H1 (cell line): ENCODE results near the gene CAMTA1. TPM values are rescaled to one million over a fixed set of nuclear protein-coding genes. Genes with fewer than 3 reads are reported as not detected.

Experiments used
- CTCF ChIA-PET: fragments of 300-600 bp; sonication (Branson Sonifier 250); formaldehyde crosslinking; loops from one replicate; lab custom pipeline; 2021; ENCODE audit not compliant: partially characterized antibody; lab: Charles Lee
- POLR2A ChIA-PET: fragments of 300-600 bp; sonication (Branson Sonifier 250); formaldehyde crosslinking; loops from one replicate; lab custom pipeline; 2021; ENCODE audit warnings: inconsistent platforms; ENCODE audit not compliant: partially characterized antibody; lab: Charles Lee
- DNase-seq, 2 experiments: peaks; one replicate each; pipeline versions ENCODE4 v3.0.0 to v3.0.0-alpha.2; 2010 to 2022; ENCODE audit warnings: low spot score in 2 of 2, low read depth in 1 of 2, mixed read lengths in 1 of 2
- FAIRE-seq: peaks from 2 replicates; lab custom pipeline; 2011; peaks lifted over from hg19 to GRCh38; lab: Jason Lieb, UNC
- H2AFZ ChIP-seq: 2 replicates; pipeline ENCODE4 v1.8.1; 2012; ENCODE audit warnings: low read length, inconsistent platforms
- H2AK5ac ChIP-seq: 2 replicates; pipeline ENCODE4 v1.6.1; 2013; ENCODE audit warnings: low read depth, low read length
- H2BK120ac ChIP-seq: replicated peaks from 2 replicates; pipeline ENCODE3; 2013; ENCODE audit warnings: low read depth, low read length, inconsistent platforms
- H2BK12ac ChIP-seq: 2 replicates; pipeline ENCODE4 v1.6.1; 2013; ENCODE audit warnings: low read depth, low read length
- H2BK15ac ChIP-seq: 2 replicates; pipeline ENCODE4 v1.6.1; 2013; ENCODE audit warnings: low read length
- H2BK20ac ChIP-seq: 2 replicates; pipeline ENCODE4 v1.6.1; 2013; ENCODE audit warnings: low read length
- H2BK5ac ChIP-seq: 2 replicates; pipeline ENCODE4 v1.6.1; 2013; ENCODE audit warnings: low read depth, low read length
- H3K14ac ChIP-seq: 2 replicates; pipeline ENCODE4 v1.6.1; 2013; ENCODE audit warnings: inconsistent platforms; ENCODE audit not compliant: insufficient read length
- H3K18ac ChIP-seq: 2 replicates; pipeline ENCODE4 v1.6.1; 2013; ENCODE audit warnings: low read length; ENCODE audit errors: extremely low read depth
- H3K23ac ChIP-seq: 2 replicates; pipeline ENCODE4 v1.6.1; 2013; ENCODE audit warnings: inconsistent platforms; ENCODE audit not compliant: insufficient read length
- H3K23me2 ChIP-seq: 2 replicates; pipeline ENCODE4 v1.6.1; 2013; ENCODE audit warnings: low read depth, low read length
- H3K27ac ChIP-seq: 2 replicates; pipeline ENCODE4 v1.6.1; 2011; ENCODE audit warnings: low read depth, low read length, inconsistent platforms
- H3K27me3 ChIP-seq, 4 experiments: replicated peaks in 1 of 4; 1 replicate in 1 of 4; 2 replicates in 3 of 4; pipeline versions ENCODE4 v1.6.1 to v1.8.1; 2011 to 2013; ENCODE audit warnings: low read length in 3 of 4, mild to moderate bottlenecking in 3 of 4, inconsistent platforms in 2 of 4, mixed read lengths in 2 of 4, moderate library complexity in 1 of 4; ENCODE audit not compliant: control insufficient read depth in 3 of 4, insufficient read depth in 3 of 4; ENCODE audit errors: extremely low read depth in 1 of 4
- H3K36me3 ChIP-seq, 4 experiments: 2 replicates each; pipeline versions ENCODE4 v1.6.1 to v1.8.1; 2011 to 2013; ENCODE audit warnings: mild to moderate bottlenecking in 4 of 4, low read length in 3 of 4, moderate library complexity in 2 of 4, control low read depth in 1 of 4, inconsistent platforms in 1 of 4; ENCODE audit not compliant: insufficient read depth in 4 of 4, control insufficient read depth in 2 of 4
- H3K4ac ChIP-seq: replicated peaks from 2 replicates; pipeline ENCODE3; 2013; ENCODE audit warnings: low read length, low read depth, mixed read lengths, inconsistent platforms; ENCODE audit not compliant: insufficient read length
- H3K4me1 ChIP-seq, 4 experiments: replicated peaks in 1 of 4; 1 replicate in 1 of 4; 2 replicates in 3 of 4; pipeline versions ENCODE4 v1.6.1 to v1.8.1; 2011 to 2013; ENCODE audit warnings: low read length in 3 of 4, inconsistent platforms in 2 of 4, mixed read lengths in 1 of 4; ENCODE audit not compliant: insufficient read depth in 4 of 4, control insufficient read depth in 3 of 4
- H3K4me2 ChIP-seq, 2 experiments: 2 replicates each; pipeline versions ENCODE4 v1.6.1 to v1.8.1; 2011 to 2013; ENCODE audit warnings: low read depth in 2 of 2, low read length in 2 of 2, control low read depth in 1 of 2, inconsistent platforms in 1 of 2, mild to moderate bottlenecking in 1 of 2; ENCODE audit not compliant: insufficient read depth in 1 of 2
- H3K4me3 ChIP-seq, 4 experiments: fragments of 200-600, 300-600 bp in 1 of 4; sonication (generic), shearing (Covaris generic), sonication (Bioruptor Twin) in 1 of 4; 2 replicates each; pipeline versions ENCODE4 v1.5.1 to v1.8.1; 2011 to 2016; ENCODE audit warnings: low read length in 4 of 4, low read depth in 3 of 4, control low read depth in 2 of 4, inconsistent platforms in 2 of 4, mild to moderate bottlenecking in 2 of 4, mixed read lengths in 1 of 4, moderate library complexity in 1 of 4; ENCODE audit not compliant: insufficient read depth in 2 of 4; ENCODE audit errors: extremely low read depth in 1 of 4
- H3K56ac ChIP-seq: replicated peaks from 2 replicates; pipeline ENCODE3; 2013; ENCODE audit warnings: low read depth, mild to moderate bottlenecking, mixed read lengths, low read length, inconsistent platforms; ENCODE audit not compliant: insufficient read length
- H3K79me1 ChIP-seq: 2 replicates; pipeline ENCODE4 v1.6.1; 2013; ENCODE audit warnings: low read depth, low read length, control low read depth
- H3K79me2 ChIP-seq, 2 experiments: 2 replicates each; pipeline versions ENCODE4 v1.6.1 to v1.8.1; 2012 to 2013; ENCODE audit warnings: low read length in 2 of 2, mild to moderate bottlenecking in 2 of 2, inconsistent platforms in 1 of 2; ENCODE audit not compliant: insufficient read depth in 2 of 2, control insufficient read depth in 1 of 2
- H3K9ac ChIP-seq, 4 experiments: replicated peaks in 1 of 4; 1 replicate in 1 of 4; 2 replicates in 3 of 4; pipeline versions ENCODE4 v1.6.1 to v1.8.1; 2011 to 2013; ENCODE audit warnings: low read depth in 3 of 4, low read length in 3 of 4, control low read depth in 2 of 4, mild to moderate bottlenecking in 2 of 4, moderate library complexity in 2 of 4, inconsistent platforms in 1 of 4; ENCODE audit errors: extremely low read depth in 1 of 4
- H3K9me3 ChIP-seq, 2 experiments: 2 replicates each; pipeline versions ENCODE4 v1.6.1 to v1.8.1; 2012 to 2013; ENCODE audit warnings: mild to moderate bottlenecking in 2 of 2, moderate library complexity in 2 of 2, control low read depth in 1 of 2, inconsistent platforms in 1 of 2, low read depth in 1 of 2, low read length in 1 of 2, mixed read lengths in 1 of 2; ENCODE audit not compliant: insufficient read depth in 2 of 2
- H4K20me1 ChIP-seq, 2 experiments: replicated peaks in 1 of 2; 2 replicates each; pipeline versions ENCODE3 to v1.8.1; 2011 to 2013; ENCODE audit warnings: inconsistent platforms in 2 of 2, low read length in 2 of 2, mild to moderate bottlenecking in 1 of 2; ENCODE audit not compliant: insufficient read depth in 2 of 2, control insufficient read depth in 1 of 2
- H4K5ac ChIP-seq: 2 replicates; pipeline ENCODE4 v1.6.1; 2013; ENCODE audit warnings: low read length, low read depth, mixed read lengths, inconsistent platforms; ENCODE audit not compliant: insufficient read length
- H4K8ac ChIP-seq: 2 replicates; pipeline ENCODE4 v1.8.0; 2013; ENCODE audit warnings: mild to moderate bottlenecking, moderate library complexity, low read length, inconsistent platforms; ENCODE audit not compliant: insufficient read depth; ENCODE audit errors: extremely low read depth
- H4K91ac ChIP-seq: replicated peaks from 2 replicates; pipeline ENCODE3; 2013; ENCODE audit warnings: low read length, mixed read lengths, inconsistent platforms; ENCODE audit not compliant: insufficient read length
- BACH1 ChIP-seq: IDR thresholded peaks from 2 replicates; pipeline ENCODE4 v1.6.1; 2012; ENCODE audit warnings: low read length, improper control_type of control experiment
- CTCF ChIP-seq, 3 experiments: IDR thresholded peaks; 1 replicate in 2 of 3; 2 replicates in 1 of 3; pipeline versions ENCODE4 v1.5.1 to v1.6.1; 2011; ENCODE audit warnings: low read length in 3 of 3, mild to moderate bottlenecking in 3 of 3, inconsistent platforms in 2 of 3, low read depth in 1 of 3, moderate library complexity in 1 of 3; ENCODE audit not compliant: insufficient read depth in 1 of 3; ENCODE audit errors: control extremely low read depth in 1 of 3
- KDM4A ChIP-seq: IDR thresholded peaks from one replicate; pipeline ENCODE4 v1.7.1; 2012; ENCODE audit warnings: low read depth, mild to moderate bottlenecking, moderate library complexity, low read length, inconsistent platforms; ENCODE audit not compliant: severe bottlenecking
- RNF2 ChIP-seq: fragments of 200-900, 300-1000 bp; sonication (generic); IDR thresholded peaks from 2 replicates; pipeline ENCODE4 v1.7.1; 2016; ENCODE audit warnings: borderline replicate concordance, low read depth, mild to moderate bottlenecking, antibody characterized with exemption, low read length; ENCODE audit not compliant: poor library complexity, severe bottlenecking; ENCODE audit errors: missing control alignments
- WGBS, 2 experiments: shearing (Covaris generic) in 1 of 2; methylation state at CpG; one replicate each; pipeline versions ENCODE4 v1.1.6 to v1.1.7; 2013 to 2015; ENCODE audit warnings: low lambda C conversion rate in 2 of 2, mixed read lengths in 2 of 2, inconsistent platforms in 1 of 2, low coverage in 1 of 2, missing lambda C conversion rate in 1 of 2; ENCODE audit not compliant: insufficient replicate concordance in 2 of 2, insufficient coverage in 1 of 2, insufficient read length in 1 of 2; ENCODE audit errors: extremely low coverage in 1 of 2, missing lambda C conversion rate in 1 of 2; 5-methylcytosine and 5-hydroxymethylcytosine counted together
- polyA plus RNA-seq, 7 experiments: library from polyadenylated mRNA; depleted of rRNA in 3 of 7; stranded (reverse) in 5 of 7; unstranded in 2 of 7; fragments of >200 nt in 5 of 7; fragments of 200-250 nt in 2 of 7; gene quantifications; 1 replicate in 5 of 7; 2 replicates in 1 of 7; 4 replicates in 1 of 7; pipeline versions ENCODE4 v1.2.1 to v1.2.3, GENCODE V29; 2011 to 2013; ENCODE audit warnings: missing spikeins in 2 of 7, mixed read lengths in 2 of 7
- total RNA-seq: library from RNA; stranded (reverse); fragmentation: NEBNext Ultra II Directional; extraction: Animal tissue kit (Norgen Biotek cat#: 25700); gene quantifications from 2 replicates; pipeline ENCODE4 v1.2.1, GENCODE V29; 2021
- TF ChIP-seq, protein P1 (sequence below): IDR thresholded peaks from 2 replicates; pipeline ENCODE4 v1.6.1; 2012; ENCODE audit warnings: inconsistent platforms

CAMTA1 gene
- total and polyA plus RNA-seq, 2 of the 8 experiments (the other 6 are each of a cell fraction or from before 2014, with no cell fraction given): 65.0 to 119 TPM

GRCh38 chr1:6885426-6885825, 100.2 kb downstream of the CAMTA1 start:
- ChIA-PET CTCF (interaction anchor here (1.1 to 3.1 kb wide), 3 partner anchors 9 to 14 kb away, joined by 4 to 10 read pairs (median 5); no protein-coding TSS in a partner anchor), POLR2A (interaction anchor here (1.0 to 1.3 kb wide), 3 partner anchors 10 to 14 kb away, joined by 3 read pairs; no protein-coding TSS in a partner anchor)
- no peak overlapping the region for H2BK5ac ChIP-seq
- no peak overlapping the region for H3K9ac ChIP-seq
- no peak overlapping the region for H3K27ac ChIP-seq
- no peak overlapping the region for H4K5ac ChIP-seq
- no peak overlapping the region for H3K4me3 ChIP-seq
- peaks cover 11% of the 10 kb centered on the region; the same call in 1 of the 2 replicates for H3K79me1 ChIP-seq
- H4K20me1 ChIP-seq: peaks cover 2 to 10% of the 10 kb centered on the region in 2 experiments
- no peaks in the 10 kb centered on the region for H3K79me2 ChIP-seq
- H2AFZ ChIP-seq: no peak overlapping the region
- H3K4me1 ChIP-seq: no peaks in the 10 kb centered on the region
- H3K4ac ChIP-seq: no peak overlapping the region
- H2BK20ac ChIP-seq: no peak overlapping the region
- no peak overlapping the region for H3K14ac ChIP-seq
- DNase-seq (no peak), FAIRE-seq (no peak)
- no peak overlapping the region for H2BK120ac ChIP-seq
- no peaks in the 10 kb centered on the region for H3K23me2 ChIP-seq
- no peak overlapping the region for H4K91ac ChIP-seq
- H3K56ac ChIP-seq: no peak overlapping the region
- no peak overlapping the region for H3K23ac ChIP-seq
- H4K8ac ChIP-seq: no peak overlapping the region; the same call in 1 of the 2 replicates
- H3K36me3 ChIP-seq: no peaks in the 10 kb centered on the region
- TF ChIP-seq, protein P1, sequence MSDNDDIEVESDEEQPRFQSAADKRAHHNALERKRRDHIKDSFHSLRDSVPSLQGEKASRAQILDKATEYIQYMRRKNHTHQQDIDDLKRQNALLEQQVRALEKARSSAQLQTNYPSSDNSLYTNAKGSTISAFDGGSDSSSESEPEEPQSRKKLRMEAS: no peak
- TF ChIP-seq KDM4A (no peak), RNF2 (no peak), CTCF (IDR thresholded peaks at IDR 0.05; ENCODE audit: control extremely low read depth in 1 of 3, insufficient read depth in 1 of 3, low read depth in 1 of 3, low read length in 3 of 3) (no peak), BACH1 (no peak)
- H2AK5ac ChIP-seq: no peak overlapping the region
- H3K9me3 ChIP-seq: no peaks in the 10 kb centered on the region
- no peak overlapping the region for H3K4me2 ChIP-seq
- H3K27me3 ChIP-seq: no peaks in the 10 kb centered on the region
- H3K18ac ChIP-seq: no peak overlapping the region
- H2BK15ac ChIP-seq: no peak overlapping the region
- no peak overlapping the region for H2BK12ac ChIP-seq
- 90% methylated on average over 2 of the region's 2 CpGs; no CpG with 5 or more reads in 1 of the 2 experiments for WGBS, 2 experiments
